ENCODE results near the gene SLC13A4.

GRCh38 chr7:135678612-135679575 is 49.1 kb downstream of the SLC13A4 start:
- TF ChIP-seq CTCF (IDR thresholded peaks at IDR 0.05) (no peak), EP300 (IDR thresholded peaks at IDR 0.05) (no peak)
